Measurements from ENCODE around the gene CHRNG.
"Not testable (repeated sequence)": the region's sequence is repeated elsewhere in the genome, so short reads cannot be mapped to it uniquely, and the experiment has no call there.

Gene CHRNG

DNA sequence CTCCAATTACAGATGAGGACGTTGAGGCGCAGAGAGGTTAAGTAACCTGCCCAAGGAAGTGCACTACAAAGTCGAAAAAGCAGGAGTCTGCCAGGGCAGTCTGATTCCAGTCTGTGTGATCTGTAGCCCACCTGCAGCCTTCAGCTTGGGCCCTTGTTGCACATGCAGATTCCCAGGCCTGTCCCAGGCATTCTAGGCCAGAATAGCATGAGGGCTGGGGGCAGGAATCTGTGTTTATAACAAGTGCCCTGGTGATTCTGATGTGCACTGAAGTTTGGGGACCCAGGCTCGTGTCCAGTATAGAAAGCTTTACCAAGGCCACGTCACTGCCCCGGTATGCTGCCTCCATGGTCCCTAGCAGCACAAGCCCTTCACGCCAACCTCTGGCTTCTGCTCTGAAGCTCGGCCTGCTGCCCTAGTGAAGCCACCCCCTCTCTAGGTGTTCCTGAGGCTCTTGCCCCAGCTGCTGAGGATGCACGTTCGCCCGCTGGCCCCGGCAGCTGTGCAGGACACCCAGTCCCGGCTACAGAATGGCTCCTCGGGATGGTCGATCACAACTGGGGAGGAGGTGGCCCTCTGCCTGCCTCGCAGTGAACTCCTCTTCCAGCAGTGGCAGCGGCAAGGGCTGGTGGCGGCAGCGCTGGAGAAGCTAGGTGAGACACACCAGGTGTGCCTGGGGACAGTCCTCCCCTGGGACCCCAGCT, 4.6 kb downstream of the CHRNG start:
- no peak for DNase-seq (ENCODE audit: low read depth)

DNA sequence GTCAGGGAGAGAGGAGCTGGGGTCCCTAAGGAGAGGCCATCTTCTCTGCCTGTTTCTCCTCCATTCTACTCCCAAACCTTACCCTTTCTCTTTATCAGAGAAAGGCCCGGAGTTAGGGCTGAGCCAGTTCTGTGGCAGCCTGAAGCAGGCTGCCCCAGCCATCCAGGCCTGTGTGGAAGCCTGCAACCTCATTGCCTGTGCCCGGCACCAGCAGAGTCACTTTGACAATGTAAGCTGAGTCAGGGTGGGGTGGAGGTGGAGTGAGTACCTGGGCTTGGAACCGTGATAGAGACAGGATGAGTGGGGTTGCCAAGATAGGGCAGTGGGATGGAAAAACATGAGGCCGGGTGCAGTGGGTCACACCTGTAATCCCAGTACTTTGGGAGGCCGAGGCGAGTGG, 5.2 kb downstream of the CHRNG start:
- DNase-seq (ENCODE audit: low read depth) = no peak

DNA sequence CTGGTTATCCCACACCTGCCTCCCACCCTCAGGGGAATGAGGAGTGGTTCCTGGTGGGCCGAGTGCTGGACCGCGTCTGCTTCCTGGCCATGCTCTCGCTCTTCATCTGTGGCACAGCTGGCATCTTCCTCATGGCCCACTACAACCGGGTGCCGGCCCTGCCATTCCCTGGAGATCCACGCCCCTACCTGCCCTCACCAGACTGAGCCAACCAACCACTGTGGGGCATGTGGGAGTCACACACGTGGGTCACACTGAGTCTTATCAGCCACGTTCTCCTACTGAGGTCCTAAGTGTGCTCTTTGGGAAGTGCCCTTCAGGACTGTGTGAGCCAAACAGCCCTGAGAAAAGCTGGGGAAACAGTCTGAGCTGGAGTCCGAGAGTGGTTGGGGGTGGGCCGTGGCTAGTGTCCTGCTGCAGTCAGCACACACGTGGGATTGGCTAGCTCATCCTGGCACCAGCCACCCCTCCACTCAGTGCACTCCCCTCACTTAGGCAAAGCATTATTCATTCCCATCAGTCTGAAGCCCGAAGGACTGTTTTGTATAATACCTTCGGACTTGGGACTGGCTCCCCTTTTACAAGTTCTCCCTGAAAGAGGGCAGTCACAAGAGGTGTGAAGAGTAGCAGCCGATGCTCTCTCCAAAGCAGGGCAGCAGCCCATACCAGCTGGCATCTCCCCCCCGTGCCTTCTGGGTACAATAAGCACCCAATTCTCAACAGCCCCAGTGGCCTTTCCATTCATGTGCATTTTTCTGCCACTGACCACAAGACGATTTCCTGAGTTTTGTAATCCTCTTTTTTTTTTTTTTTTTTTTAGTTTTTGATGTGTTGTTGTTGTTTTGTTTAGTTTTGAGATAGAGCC, 6.3 kb downstream of the CHRNG start:
- DNase-seq (ENCODE audit: low read depth) = no peak

GRCh38 chr2:232547991-232548390, 8.5 kb downstream of the CHRNG start:
- DNase-seq (ENCODE audit: low read depth) = no peak

GRCh38 chr2:232549655-232550353, 10.3 kb downstream of the CHRNG start:
- no peak for DNase-seq (ENCODE audit: low read depth)

- peak; percentile 82 for DNase-seq (ENCODE audit: low read depth)
These were observed 11.1 kb downstream of the CHRNG start, which contains the start of the genes EIF4E2 and TIGD1 for GRCh38 chr2:232550354-232551249. EIF4E2 (plus strand) TSS chr2:232550689; CDS start chr2:232550725, 36 bp downstream. TIGD1 (minus strand) TSS chr2:232550557; CDS start chr2:232549882, 675 bp downstream.

DNA sequence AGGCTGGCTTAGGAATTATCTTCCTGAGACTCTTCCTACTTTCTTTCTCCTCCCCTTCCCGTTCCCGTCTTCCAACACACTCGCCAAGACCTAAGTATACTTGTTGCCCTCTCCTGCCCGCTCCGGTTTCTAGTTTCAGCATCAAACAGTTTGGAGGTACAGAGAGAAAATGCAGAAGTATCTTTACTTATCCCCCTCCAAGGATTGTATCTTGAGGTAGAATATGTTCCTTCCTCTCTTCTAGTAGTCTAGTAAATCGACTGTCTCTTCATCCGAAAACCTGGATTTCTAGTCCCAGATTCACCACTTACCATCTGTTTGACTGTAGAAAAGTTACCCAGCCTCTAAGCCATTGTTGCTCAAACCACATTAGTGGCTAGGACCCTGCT, 11.8 kb downstream of the CHRNG start:
- no peak for DNase-seq (ENCODE audit: low read depth)

- no peak for DNase-seq (ENCODE audit: low read depth)
These were observed 12.3 kb downstream of the CHRNG start for GRCh38 chr2:232551776-232552175.

GRCh38 chr2:232556426-232556825, 16.9 kb downstream of the CHRNG start:
- DNase-seq (ENCODE audit: low read depth) = no peak

GRCh38 chr2:232562515-232563151, 23.1 kb downstream of the CHRNG start:
- no peak for DNase-seq (ENCODE audit: low read depth)

DNA sequence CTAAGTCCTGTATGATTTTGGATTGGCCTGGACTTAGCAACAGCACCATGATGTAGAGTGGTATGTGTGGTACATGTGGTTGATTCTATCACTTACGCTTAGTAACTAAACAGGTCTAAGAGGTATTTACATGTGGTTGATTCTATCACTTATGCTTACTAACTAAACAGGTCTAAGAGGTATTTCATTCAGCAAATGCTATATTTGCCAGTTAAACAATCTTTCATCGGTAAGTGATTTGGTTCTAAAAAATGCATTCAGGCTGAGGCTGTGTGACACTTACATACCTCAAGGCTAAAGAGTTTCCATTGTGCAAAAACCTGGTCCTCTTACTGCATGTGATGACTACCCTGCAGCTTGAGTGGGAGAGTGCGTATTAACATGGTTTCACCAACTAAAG, 24.1 kb downstream of the CHRNG start:
- DNase-seq (ENCODE audit: low read depth) = no peak

- DNase-seq (ENCODE audit: low read depth) = no peak
These were observed 28.2 kb downstream of the CHRNG start for GRCh38 chr2:232567721-232568120.

DNA sequence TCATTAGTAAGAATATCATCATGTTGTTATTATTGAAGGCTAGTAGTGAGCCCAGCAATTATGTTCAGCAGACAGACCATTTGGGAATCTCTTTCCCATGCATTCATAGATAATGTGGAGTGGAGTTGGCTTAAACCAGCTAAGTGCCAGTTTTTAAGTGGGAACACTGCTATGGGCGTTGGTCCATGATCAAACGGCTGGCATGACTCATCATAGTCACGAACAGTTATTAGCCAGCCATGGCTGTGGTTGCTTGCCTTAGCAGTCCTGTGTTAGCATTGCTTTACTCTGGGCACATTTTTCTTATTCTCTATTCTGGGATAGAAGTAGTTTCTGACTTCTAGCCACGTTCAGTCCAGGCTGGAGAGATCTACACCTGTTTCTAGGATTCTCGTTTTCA, 28.7 kb downstream of the CHRNG start:
- no peak for DNase-seq (ENCODE audit: low read depth)

GRCh38 chr2:232569541-232569940, 30.0 kb downstream of the CHRNG start:
- DNase-seq (ENCODE audit: low read depth) = no peak

- DNase-seq (ENCODE audit: low read depth) = not testable (repeated sequence)
These were observed 31.0 kb downstream of the CHRNG start for GRCh38 chr2:232570481-232570880.

GRCh38 chr2:232571026-232571474, 31.6 kb downstream of the CHRNG start:
- no peak for DNase-seq (ENCODE audit: low read depth)

GRCh38 chr2:232573042-232573441, 33.5 kb downstream of the CHRNG start:
- no peak for DNase-seq (ENCODE audit: low read depth)

- DNase-seq (ENCODE audit: low read depth) = no peak
These were observed 34.4 kb downstream of the CHRNG start for GRCh38 chr2:232573771-232574435.

GRCh38 chr2:232574674-232575403, 35.3 kb downstream of the CHRNG start:
- DNase-seq (ENCODE audit: low read depth) = no peak

GRCh38 chr2:232575404-232575746, 35.9 kb downstream of the CHRNG start:
- DNase-seq (ENCODE audit: low read depth) = no peak
